Measurements from ENCODE around the gene WDR89.

DNA sequence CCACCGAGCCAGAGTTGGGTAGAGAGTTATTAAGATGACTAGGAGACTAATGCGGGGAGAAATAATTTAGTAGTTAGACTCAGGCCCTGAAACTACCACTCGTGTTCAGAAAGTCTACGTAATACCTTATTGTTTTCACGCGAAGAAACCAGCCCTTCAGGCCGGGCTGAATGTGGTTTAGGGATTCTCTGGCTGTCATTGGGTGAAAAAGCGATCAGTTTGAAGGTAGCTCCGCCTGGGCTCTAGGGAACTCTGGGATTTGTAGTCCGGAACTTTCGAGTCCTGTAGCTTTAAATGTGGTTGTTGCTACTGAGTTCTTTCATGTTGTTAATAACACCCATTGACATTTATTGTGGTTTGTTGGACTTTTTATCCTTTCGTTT lies 549 bp upstream of the WDR89 start:
- TF ChIP-seq, protein P1, sequence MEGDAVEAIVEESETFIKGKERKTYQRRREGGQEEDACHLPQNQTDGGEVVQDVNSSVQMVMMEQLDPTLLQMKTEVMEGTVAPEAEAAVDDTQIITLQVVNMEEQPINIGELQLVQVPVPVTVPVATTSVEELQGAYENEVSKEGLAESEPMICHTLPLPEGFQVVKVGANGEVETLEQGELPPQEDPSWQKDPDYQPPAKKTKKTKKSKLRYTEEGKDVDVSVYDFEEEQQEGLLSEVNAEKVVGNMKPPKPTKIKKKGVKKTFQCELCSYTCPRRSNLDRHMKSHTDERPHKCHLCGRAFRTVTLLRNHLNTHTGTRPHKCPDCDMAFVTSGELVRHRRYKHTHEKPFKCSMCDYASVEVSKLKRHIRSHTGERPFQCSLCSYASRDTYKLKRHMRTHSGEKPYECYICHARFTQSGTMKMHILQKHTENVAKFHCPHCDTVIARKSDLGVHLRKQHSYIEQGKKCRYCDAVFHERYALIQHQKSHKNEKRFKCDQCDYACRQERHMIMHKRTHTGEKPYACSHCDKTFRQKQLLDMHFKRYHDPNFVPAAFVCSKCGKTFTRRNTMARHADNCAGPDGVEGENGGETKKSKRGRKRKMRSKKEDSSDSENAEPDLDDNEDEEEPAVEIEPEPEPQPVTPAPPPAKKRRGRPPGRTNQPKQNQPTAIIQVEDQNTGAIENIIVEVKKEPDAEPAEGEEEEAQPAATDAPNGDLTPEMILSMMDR (conservative IDR thresholded peaks at IDR 0.05; ENCODE audit: low read length) = no peak
- no peak for TF ChIP-seq EZH2phosphoT487 (IDR thresholded peaks at IDR 0.05; ENCODE audit: borderline replicate concordance)
